ENCODE results near the gene IPO11.
"Not testable (repeated sequence)": the region's sequence is repeated elsewhere in the genome, so short reads cannot be mapped to it uniquely, and the experiment has no call there.

IPO11 gene

GRCh38 chr5:62645223-62645622 is 232.7 kb downstream of the IPO11 start:
- DNase-seq (ENCODE audit: low read depth), result no peak

GRCh38 chr5:62647241-62647640 is 234.7 kb downstream of the IPO11 start:
- no peak for DNase-seq (ENCODE audit: low read depth)

GRCh38 chr5:62649025-62649424 is 236.5 kb downstream of the IPO11 start:
- DNase-seq (ENCODE audit: low read depth), result no peak

GRCh38 chr5:62649476-62650113 is 237.0 kb downstream of the IPO11 start:
- DNase-seq (ENCODE audit: low read depth), result no peak

GRCh38 chr5:62650197-62650596 is 237.6 kb downstream of the IPO11 start:
- DNase-seq (ENCODE audit: low read depth), result no peak

- no peak for DNase-seq (ENCODE audit: low read depth)
These were observed 239.7 kb downstream of the IPO11 start for GRCh38 chr5:62652225-62652624.

GRCh38 chr5:62653001-62653863 is 240.7 kb downstream of the IPO11 start:
- DNase-seq (ENCODE audit: low read depth), result no peak

- no peak for DNase-seq (ENCODE audit: low read depth)
These were observed 241.5 kb downstream of the IPO11 start for GRCh38 chr5:62653864-62654575.

- DNase-seq (ENCODE audit: low read depth), result not testable (repeated sequence)
These were observed 245.2 kb downstream of the IPO11 start for GRCh38 chr5:62657772-62658171.

GRCh38 chr5:62661126-62661525 is 248.6 kb downstream of the IPO11 start:
- DNase-seq (ENCODE audit: low read depth), result no peak

- no peak for DNase-seq (ENCODE audit: low read depth)
These were observed 250.0 kb downstream of the IPO11 start for GRCh38 chr5:62662521-62662920.

- DNase-seq (ENCODE audit: low read depth), result no peak
These were observed 258.9 kb downstream of the IPO11 start for GRCh38 chr5:62671479-62671878.

- DNase-seq (ENCODE audit: low read depth), result not testable (repeated sequence)
These were observed 264.0 kb downstream of the IPO11 start for GRCh38 chr5:62676596-62676995.

Measured in stimulated activated CD8-positive, alpha-beta memory T cell treated with anti-CD3 and anti-CD28 coated beads, Interleukin-7, amount 100 ng/mL, for 24 hours (primary cell).